Middle frontal gyrus (tissue), 1 donor: ENCODE measurements around the gene RPL39.
"Not testable (repeated sequence)": the region's sequence is repeated elsewhere in the genome, so short reads cannot be mapped to it uniquely, and the experiment has no call there.

Experiments used
- DNase-seq: peaks from one replicate; pipeline ENCODE4 v3.0.0-alpha.2; 2015; ENCODE audit warnings: low spot score; ENCODE audit errors: extremely low spot score

RPL39 gene

DNA sequence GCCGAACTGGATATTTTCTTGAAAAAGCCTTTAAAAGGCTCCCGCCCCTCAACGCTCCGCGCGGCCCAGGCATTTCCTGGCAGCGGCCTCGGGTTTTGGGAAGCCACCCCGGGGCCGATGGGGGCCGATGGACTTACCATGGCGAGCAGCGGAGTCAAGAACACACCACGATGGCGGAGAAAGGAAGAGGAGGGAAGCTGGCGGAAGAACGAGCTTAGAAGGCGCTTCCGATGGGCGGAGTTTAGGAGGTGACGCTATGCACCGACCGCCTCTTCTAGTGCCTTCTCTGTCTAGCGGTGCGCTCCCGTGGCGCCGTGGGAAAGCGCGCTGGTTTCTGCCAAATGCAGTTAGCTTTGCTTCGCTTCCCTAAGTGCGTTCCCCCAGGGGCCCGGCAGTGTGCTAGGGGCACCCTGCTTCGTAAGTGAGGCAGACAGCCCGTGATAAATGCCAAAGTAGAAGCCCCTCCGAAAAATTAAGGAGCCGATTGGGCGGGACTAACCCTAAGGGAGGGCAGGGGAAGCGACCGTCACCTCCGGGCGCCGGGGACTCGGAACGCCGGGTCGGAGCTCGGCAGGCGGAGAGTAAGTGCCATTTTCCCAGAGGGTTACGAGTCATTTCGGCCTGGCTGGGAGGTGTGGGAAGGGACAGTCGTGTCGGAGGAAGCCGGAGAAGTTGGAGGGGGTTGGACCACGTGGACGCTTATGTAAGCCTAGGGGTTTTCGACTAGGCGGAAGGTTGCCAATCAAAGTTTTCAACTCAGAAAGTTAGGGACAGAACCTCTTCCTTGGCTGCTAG, at the start of gene RPL39:
RPL39 (minus strand) TSS at position 194 of the 795 bp plus-strand sequence; CDS start at position 140, 54 bp downstream.
- DNase-seq: peak; percentile 75

DNA sequence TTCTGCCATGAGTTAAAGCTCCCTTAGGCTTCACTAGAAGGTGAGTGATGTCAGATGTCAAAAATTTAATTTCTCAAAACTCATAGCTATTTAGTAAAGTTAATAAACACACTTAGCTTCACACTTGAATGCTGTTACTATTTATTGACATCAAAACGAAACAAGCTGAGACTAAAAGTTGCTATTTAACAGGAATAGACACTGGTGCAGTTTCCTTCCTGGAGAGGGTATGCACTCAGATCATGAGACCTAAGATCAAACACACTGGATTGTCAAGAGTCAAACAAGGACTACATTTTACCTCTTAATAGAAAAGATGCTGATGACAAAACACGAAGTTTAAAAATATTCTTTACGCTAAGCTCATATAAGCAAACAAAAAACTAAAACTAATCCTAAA, 42.5 kb upstream of the RPL39 start:
- no peak for DNase-seq

DNA sequence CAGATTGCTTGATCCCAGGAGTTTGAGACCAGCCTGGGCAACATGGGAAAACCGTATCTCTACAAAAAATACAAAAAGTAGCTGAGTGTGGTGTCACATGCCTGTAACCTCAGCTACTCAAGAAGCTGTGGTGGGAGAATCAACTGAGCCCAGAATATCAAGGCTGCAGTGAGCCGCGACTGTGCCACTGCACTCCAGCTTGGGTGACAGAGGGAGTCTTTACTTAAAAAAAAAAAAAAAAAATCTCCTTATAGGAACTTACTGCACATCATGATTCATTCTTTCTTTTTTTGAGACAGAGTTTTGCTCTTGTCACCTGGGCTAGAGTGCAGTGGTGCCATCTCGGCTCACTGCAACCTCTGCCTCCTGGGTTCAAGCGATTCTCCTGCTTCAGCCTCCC, 37.0 kb upstream of the RPL39 start:
- no peak for DNase-seq

DNA sequence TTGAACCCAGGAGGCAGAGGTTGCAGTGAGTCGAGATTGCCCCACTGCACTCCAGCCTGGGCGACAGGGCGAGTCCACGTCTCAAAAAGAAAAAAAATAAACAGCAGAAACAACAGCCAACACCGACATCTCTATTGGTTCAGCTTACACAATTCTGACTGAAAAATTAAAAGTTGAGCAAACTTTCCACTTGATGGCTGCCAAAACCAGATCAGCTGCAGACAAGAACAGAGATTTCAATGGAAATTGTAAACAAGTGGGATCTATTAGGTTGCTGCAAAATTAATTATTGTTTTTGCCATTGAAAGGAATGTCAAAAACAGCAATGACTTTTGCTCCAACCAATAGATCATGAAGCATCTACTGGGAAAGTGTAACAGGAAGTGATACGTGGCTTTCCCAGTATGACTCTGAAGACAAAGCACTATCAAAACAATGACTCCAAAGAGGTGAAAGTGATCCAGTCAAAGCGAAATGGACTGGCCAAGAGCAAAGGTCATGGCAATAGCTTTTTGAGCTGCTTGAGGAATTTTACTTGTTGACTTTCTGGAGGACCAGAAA, 35.0 kb upstream of the RPL39 start:
- DNase-seq: no peak

DNA sequence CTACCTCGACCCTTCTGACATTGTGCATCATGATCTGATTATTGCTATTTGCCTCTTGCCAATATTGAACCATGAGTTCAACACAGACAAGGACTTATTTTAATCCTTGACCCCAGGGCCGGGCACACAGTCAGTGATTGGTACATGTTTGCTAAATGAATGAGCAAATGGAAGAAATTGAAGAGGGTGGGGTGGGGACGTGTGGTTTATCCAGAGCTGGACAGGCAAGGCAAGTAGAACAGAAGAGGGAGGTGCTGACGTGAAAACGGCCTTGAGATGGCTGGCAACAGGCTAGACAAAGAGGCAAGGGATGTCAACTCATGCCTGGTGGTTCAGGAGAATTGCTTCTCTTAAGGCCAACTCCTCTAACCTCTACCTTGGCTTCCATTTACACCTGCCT, 32.8 kb upstream of the RPL39 start:
- not testable (repeated sequence) for DNase-seq

DNA sequence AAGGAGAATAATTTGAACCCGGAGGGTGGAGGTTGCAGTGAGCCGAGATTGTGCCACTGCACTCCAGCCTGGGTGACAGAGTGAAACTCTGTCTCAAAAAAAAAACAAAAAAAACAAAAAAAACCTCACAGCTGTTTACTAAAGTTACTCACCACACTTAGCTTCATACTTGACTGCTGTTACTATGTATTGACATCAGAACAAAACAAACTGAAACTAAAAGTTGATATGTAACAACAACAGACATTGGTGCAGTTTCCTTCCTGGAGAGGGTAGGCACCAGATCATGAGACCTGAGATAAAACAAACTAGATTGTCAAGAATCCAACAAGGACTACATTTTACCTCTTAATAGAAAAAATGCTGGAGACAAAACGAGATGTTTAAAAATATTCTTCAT, 30.3 kb upstream of the RPL39 start:
- not testable (repeated sequence) for DNase-seq

DNA sequence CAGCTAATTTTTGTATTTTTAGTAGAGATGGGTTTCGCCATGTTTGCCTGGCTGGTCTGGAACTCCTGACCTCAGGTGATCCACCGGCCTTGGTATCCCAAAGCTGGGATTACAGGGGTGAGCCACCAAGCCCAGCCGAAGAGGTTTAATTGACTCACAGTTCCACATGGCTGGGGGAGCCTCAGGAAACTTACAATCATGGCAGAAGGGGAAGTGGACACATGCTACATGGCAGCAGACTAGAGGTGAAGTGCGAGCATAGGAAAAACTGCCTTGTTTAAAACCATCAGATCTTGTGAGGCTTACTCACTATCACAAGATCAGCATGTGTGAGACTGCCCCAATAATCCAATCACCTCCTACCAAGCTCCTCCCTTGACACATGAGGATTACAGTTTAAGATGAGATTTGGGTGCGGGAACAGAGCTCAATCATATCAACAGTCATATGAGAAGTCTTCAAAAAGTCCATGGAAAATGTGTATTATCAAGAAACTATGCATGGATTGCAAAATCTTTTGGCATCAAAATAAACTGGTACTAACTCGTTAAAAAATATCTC, 25.8 kb upstream of the RPL39 start:
- no peak for DNase-seq

DNA sequence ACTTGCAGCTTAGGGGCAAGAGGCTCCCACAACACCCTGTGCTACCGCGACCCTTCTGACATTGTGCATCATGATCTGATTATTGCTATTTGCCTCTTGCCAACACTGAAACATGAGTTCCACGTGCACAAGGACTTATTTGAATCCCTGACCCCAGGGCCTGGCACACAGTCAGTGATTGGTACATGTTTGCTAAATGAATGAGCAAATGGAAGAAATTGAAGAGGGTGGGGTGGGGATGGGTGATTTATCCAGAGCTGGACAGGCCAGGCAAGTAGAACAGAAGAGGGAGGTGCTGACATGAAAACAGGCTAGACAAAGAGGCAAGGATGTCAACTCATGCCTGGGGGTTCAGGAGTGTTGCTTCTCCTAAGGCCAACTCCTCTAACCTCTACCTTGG, 24.9 kb upstream of the RPL39 start:
- no peak for DNase-seq

DNA sequence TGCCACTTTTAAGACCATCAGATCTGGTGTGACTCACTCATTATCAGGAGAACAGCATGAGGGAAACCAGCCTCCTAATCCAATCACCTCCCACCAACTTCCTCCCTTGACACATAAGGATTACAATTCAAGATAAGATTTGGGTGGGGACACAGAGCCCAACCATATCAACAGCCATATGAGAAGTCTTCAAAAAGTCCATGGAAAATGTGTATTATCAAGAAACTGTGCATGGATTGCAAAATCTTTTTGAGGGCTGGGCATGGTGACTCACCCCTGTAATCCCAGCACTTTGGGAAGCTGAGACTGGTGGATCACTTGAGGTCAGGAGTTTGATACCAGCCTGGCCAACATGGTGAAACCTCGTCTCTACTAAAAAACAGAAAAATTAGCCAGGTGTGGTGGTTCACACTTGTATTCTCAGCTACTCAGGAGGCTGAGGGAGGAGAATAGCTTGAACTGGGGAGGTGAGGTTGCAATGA, 17.8 kb upstream of the RPL39 start:
- no peak for DNase-seq

DNA sequence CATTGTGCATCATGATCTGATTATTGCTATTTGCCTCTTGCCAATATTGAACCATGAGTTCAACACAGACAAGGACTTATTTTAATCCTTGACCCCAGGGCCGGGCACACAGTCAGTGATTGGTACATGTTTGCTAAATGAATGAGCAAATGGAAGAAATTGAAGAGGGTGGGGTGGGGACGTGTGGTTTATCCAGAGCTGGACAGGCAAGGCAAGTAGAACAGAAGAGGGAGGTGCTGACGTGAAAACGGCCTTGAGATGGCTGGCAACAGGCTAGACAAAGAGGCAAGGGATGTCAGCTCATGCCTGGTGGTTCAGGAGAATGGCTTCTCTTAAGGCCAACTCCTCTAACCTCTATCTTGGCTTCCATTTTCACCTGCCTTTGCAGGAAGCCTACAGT, 17.0 kb upstream of the RPL39 start:
- DNase-seq: not testable (repeated sequence)

DNA sequence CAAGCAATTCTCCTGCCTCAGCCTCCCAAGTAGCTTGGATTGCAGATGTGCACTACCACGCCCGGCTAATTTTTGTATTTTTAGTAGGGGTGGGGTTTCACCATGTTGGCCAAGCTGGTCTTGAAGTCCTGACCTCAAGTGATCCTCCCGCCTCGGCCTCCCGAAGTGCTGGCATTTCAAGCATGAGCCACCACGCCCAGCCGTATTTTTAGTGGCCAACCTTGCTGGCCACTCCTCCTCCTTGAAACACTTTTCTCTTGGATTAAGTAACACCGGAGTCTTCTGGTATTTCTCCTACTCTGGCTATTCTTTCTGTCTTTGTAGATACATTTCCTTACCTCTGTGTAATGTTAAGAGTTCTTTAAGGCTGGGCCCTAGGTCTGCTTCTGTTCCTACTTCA, 11.1 kb upstream of the RPL39 start:
- DNase-seq: no peak

DNA sequence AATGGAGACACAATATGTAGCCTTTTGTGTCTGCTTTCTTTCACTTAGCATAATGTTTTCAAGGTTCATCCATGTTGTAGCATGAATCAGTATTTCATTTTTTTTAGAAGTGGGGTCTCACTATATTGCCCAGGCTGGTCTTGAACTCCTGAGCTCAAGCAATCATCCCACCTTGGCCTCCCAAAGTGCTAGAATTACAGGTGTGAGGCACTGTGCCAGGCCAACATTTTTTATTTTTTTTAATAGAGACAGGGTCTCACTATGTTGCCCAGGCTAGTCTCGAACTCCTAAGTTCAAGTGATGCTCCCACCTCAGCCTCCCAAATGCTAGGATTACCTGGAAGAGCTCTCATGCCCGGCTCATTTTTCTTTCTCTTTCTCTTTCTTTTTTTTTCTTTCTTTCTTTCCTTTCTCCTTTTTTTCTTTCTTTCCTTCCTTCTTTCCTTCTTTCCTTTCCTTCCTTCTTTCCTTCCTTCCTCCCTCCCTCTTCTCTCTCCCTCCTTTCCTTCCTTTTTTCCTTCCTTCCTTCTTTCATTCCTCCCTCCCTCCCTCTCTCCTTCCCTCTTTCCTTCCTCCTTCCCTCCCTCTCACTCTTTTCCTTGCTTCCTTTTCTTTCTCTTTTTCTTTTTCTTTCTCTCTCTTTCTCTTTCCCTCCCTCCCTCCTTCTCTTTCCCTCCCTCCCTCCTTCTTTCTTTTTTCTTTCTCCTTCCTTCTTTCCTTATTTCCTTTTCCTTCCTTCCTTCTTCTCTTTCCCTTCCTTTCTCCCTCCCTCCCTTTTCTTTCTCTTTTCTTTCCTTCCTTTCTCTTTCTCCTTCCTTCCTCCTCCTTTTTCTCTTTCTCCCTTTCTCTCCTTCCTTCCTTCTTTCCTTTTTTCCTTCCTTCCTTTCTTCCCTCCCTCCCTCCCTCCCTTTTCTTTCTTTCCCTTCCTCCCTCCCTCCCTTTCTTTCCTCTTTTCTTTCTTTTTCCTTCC, 10.1 kb upstream of the RPL39 start:
- DNase-seq: no peak

DNA sequence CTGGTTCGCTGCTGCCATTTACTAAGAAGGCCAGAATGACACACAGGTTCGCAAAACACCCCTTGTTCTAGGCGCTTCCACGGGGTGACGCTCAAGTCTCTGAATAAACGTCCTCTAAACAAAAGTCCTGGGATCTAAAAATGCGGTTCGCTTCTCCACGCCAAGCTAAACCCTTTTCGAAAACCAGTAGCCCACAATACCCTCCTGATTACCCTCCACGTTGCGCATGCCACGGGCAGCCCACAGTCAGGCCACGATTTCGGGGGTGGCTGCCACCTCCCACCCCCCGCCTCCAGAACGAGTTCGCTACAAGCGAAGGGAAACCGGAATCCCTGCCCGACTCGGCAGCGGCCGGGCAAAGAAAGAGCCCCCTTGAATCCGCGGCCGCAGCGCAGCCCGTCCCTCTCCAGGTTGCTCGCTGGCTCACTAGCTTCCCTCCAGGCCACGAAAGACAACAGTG, 423 bp downstream of the RPL39 start:
- no peak for DNase-seq

DNA sequence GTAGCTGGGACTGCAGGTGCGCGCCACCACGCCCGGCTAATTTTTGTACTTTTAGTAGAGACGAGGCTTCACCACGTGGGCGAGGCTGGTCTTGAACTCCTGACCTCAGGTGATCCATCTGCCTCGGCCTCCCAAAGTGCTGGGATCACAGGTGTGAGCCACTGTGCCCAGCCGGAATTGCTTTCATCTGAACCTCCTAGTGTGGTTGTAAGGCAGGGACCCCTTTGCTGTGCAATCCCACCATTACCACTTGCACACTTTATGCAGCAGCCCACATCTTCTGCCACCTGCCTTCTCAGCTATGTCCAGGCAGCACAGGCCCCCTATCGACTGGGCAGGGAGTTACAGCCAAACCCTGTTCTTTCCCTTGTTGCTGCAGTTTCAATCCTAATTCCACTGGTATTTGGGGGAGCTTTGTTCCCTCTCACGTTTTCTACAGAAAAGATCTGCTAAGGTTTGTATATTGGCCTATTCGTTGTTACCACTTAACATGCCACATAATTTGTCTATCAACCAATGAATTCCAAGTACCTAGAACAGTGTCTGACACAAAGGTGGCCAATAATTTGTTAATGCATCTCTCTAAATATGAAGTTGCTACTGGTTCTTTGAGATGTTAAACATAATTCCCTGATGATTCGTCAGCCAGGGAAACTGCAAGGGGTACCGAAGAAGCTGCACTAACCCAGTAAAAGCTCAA, 6.5 kb downstream of the RPL39 start:
- no peak for DNase-seq

DNA sequence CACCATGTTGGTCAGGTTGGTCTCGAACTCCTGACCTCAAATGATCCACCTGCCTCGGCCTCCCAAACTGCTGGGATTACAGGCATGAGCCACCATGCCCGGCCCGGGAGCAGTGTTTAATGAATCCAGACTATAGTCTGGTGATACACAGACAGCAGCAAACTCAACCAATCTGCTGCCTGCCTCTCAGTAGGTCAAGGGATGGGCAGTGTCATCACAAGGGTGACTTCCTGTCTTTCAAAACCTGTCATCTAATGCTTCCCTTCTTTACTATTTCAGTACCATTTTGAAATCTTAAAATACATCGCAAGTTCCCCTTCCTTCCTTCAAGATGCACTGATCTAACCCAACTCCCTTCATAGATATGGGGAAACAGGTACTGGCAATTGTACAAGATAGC, 8.4 kb downstream of the RPL39 start:
- DNase-seq: no peak

DNA sequence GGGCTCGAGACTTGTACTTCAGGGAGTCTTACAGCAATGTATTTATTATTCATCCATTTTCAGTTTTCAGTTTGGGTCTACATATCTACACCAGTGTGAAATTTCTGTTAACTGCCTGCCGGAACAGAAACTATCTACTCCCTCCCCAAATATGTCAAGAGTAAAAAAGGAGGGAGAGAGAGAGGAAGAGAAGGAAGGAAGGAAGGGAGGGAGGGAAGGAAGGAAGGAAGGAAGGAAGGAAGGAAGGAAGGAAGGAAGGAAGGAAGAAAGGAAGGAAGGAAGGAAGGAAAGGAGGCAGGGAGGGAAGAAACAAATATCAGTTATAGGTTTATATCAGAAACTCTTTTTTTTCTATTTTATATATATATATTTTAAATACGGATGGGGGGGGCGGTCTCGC, 12.6 kb downstream of the RPL39 start:
- DNase-seq: no peak

DNA sequence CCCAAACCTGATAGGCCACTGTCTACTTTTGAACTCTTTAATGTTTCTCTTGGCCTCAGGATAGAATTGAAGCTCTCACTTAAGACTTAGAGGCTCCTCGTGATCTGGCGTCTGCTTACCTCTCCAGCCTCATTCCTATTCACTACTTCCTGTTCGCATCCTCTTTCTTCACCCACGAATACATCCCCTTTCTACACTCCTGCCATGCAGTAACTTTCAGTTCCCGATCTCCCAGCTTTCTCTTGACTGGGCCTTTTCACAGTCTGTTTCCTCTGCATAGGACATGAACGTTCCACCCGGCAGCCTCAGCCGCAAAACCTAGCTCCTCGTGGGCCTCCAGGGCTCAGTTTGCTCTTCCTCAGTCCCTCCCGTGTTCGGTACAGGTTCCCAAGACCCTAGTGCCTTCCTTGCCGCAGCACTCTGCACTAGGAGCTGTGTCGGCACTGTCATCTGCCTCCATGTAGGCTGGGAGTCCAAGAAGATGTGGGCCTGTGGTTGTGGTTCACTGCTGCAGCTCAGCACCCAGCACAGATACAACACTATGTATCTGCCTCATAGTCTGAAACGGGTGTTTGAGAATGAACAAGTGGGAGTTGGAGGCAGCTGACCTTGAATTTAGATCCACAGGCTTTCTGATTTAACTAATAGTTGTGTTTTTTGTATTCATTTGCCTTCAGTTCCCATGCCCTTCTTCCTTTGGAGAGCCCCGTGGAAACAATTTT, 15.8 kb downstream of the RPL39 start:
- DNase-seq: no peak

DNA sequence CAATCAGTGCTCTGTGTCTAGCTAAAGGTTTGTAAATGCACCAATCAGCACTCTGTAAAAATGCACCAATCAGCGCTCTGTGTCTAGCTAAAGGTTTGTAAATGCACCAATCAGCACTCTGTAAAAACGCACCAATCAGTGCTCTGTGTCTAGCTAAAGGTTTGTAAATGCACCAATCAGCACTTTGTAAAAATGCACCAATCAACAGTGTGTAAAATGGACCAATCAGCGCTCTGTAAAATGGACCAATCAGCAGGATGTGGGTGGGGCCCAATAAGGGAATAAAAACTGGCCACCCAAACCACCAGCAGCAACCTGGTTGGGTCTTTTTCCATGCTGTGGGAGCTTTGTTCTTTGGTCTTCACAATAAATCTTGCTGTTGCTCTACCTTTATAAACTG, 22.0 kb downstream of the RPL39 start:
- not testable (repeated sequence) for DNase-seq

DNA sequence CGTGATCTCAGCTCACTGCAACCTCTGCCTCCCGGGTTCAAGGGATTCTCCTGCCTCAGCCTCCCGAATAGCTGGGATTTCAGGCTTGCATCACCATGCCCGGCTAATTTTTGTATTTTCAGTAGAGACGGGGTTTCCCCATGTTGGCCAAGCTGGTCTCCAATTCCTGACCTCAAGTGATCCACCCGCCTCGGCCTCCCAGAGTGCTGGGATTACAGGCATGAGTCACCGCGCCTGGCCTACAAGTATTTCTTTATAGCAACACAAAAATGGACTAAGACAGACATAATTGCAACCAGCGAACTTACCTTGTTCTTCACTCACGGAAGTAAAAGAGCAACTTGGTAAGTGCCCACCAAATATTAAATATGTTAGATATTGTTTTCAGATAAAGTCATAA, 23.0 kb downstream of the RPL39 start:
- DNase-seq: not testable (repeated sequence)

DNA sequence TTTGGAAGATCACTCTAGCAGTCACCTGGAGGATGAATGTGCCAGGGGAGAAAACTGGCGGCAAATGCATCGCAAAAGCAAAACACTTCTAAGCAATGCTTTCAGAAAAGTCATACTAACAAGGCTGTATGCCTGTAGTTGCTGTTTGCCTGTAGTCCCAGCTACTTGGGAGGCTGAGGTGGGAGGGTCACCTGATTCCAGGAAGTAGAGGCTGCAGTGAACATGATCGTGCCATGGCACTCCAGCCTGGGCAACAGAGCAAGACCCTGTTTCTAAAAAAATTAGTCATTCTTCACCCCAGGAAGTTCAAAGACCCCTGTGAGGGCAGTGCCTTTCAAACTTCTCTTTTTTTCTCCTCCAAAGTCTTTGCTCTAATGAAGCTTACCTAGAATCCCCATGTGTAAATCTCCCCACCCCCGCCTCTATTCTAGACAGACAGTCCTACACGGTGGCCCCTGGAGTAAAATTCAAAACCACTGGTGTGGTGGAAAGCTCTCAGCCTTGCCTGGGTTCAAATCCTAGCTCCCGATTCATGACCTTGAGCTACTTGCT, 27.5 kb downstream of the RPL39 start:
- DNase-seq: no peak
